Sigmoid colon (tissue), 7 donors: ENCODE measurements around the gene C19orf67. TPM values are rescaled to one million over a fixed set of nuclear protein-coding genes. Genes with fewer than 3 reads are reported as not detected.
A peak's percentile ranks its signal among the peaks of the same experiment; 100 is the strongest.

ENCODE experiments used
- DNase-seq: peaks from one replicate; pipeline ENCODE4 v3.0.0-alpha.2; 2019
- H3K27ac ChIP-seq, 4 donors: fragments of 200-600 bp; sonication (generic); one replicate each; pipeline ENCODE4 v1.5.1; 2016 to 2019; ENCODE audit warnings: mild to moderate bottlenecking in 1 of 4
- H3K27me3 ChIP-seq, 3 donors: fragments of 200-600 bp; sonication (generic); one replicate each; pipeline ENCODE4 v1.5.1; 2019; ENCODE audit warnings: mild to moderate bottlenecking in 1 of 3
- H3K36me3 ChIP-seq, 4 donors: fragments of 200-600 bp; sonication (generic); one replicate each; pipeline ENCODE4 v1.5.1; 2016 to 2019
- H3K4me1 ChIP-seq, 4 donors: fragments of 200-600 bp; sonication (generic); one replicate each; pipeline ENCODE4 v1.5.1; 2017 to 2019
- H3K4me3 ChIP-seq, 4 donors: fragments of 200-600 bp; sonication (generic); one replicate each; pipeline ENCODE4 v1.5.1; 2017 to 2019; ENCODE audit warnings: mild to moderate bottlenecking in 2 of 4, moderate library complexity in 1 of 4
- H3K9me3 ChIP-seq, 4 donors: fragments of 200-600 bp in 3 of 4; sonication (generic) in 3 of 4; one replicate each; pipeline versions ENCODE4 v1.5.1 to v1.6.1; 2013 to 2019
- CTCF ChIP-seq, 4 experiments: fragments of 450-650 bp in 3 of 4; fragments of 200-600 bp in 1 of 4; IDR thresholded peaks; one replicate each; pipeline ENCODE4 v1.5.1; 2016 to 2019; ENCODE audit warnings: antibody characterized with exemption in 4 of 4, mild to moderate bottlenecking in 3 of 4, moderate library complexity in 2 of 4
- EP300 ChIP-seq, 4 donors: sonication (generic); formaldehyde crosslinking; IDR thresholded peaks; one replicate each; pipeline ENCODE4 v1.6.1; 2017; ENCODE audit warnings: antibody characterized with exemption in 4 of 4
- POLR2A ChIP-seq, 2 donors: fragments of 450-650 bp; IDR thresholded peaks; one replicate each; pipeline ENCODE4 v1.6.1; 2016; ENCODE audit warnings: antibody characterized with exemption in 2 of 2, mild to moderate bottlenecking in 2 of 2, moderate library complexity in 2 of 2
- POLR2AphosphoS5 ChIP-seq, 4 donors: sonication (generic); formaldehyde crosslinking; IDR thresholded peaks; one replicate each; pipeline ENCODE4 v1.6.1; 2017; ENCODE audit warnings: antibody characterized with exemption in 4 of 4
- WGBS, 2 donors: extraction: QIAGEN DNeasy Blood & Tissue Kit; methylation state at CpG; one replicate each; pipeline ENCODE4 v1.1.7; 2013; 5-methylcytosine and 5-hydroxymethylcytosine counted together
- intact Hi-C: fragments of 100-400 bp; cut with DNase I; formaldehyde crosslinking; loops from one replicate; pipeline ENCODE4 v1.15.1; 2023
- polyA plus RNA-seq, 3 donors: library from polyadenylated mRNA; stranded (reverse); fragments of 200-250 nt; gene quantifications; one replicate each; pipeline ENCODE4 v1.2.3, GENCODE V29; 2013
- total RNA-seq, 4 donors: library from RNA; depleted of rRNA; stranded (reverse); fragments of >200 nt; gene quantifications; one replicate each; pipeline ENCODE4 v1.1.0, GENCODE V29; 2016
- donor health status: healthy with polysubstance abuse.
- donor health status: Bipolar disorder and iron deficiency.
- donor health status: healthy.

Gene C19orf67
- total and polyA plus RNA-seq, 7 donors = 0.06 TPM; not detected in 6

GRCh38 chr19:14088634-14089411, 3.2 kb upstream of the C19orf67 start:
- Histone ChIP-seq H3K9me3 (peaks cover 4 to 6% (median 5%) of the 10 kb centered on the region in 4 donors), H3K4me3 (peak overlapping the region; percentile 29 to 84 (median 72)), H3K36me3 (peaks cover 0 to 17% (median 12%) of the 10 kb centered on the region in 4 donors), H3K27ac (peak overlapping the region; percentile 49 to 98 (median 92)), H3K4me1 (peaks cover 0 to 20% (median 17%) of the 10 kb centered on the region in 4 donors), H3K27me3 (no peaks in the 10 kb centered on the region)
- WGBS, 2 donors = 87 to 91% methylated on average over 30 of the region's 30 CpGs
- intact Hi-C loops = loop anchor here (10.0 kb wide), 1 partner anchor 294 kb away; the partner anchor contains the start of gene ZSWIM4
- TF ChIP-seq POLR2AphosphoS5 (IDR thresholded peaks at IDR 0.05) = no peak
- TF ChIP-seq POLR2A (IDR thresholded peaks at IDR 0.05) = no peak
- TF ChIP-seq EP300 (IDR thresholded peaks at IDR 0.05) = no peak
- no peak for TF ChIP-seq CTCF (IDR thresholded peaks at IDR 0.05)
- no peak for DNase-seq

GRCh38 chr19:14086098-14086497, 515 bp upstream of the C19orf67 start:
- 76 to 78% methylated on average over 5 of the region's 5 CpGs for WGBS, 2 donors
- DNase-seq = no peak
- Histone ChIP-seq H3K4me1 (peaks cover 0 to 21% (median 19%) of the 10 kb centered on the region in 4 donors), H3K27me3 (no peaks in the 10 kb centered on the region), H3K27ac (no peak overlapping the region), H3K9me3 (no peaks in the 10 kb centered on the region), H3K36me3 (peaks cover 0 to 17% (median 12%) of the 10 kb centered on the region in 4 donors), H3K4me3 (no peak overlapping the region)
- intact Hi-C loops = loop anchor here (10.0 kb wide), 1 partner anchor 291 kb away; the partner anchor contains the start of gene ZSWIM4
- TF ChIP-seq POLR2AphosphoS5 (IDR thresholded peaks at IDR 0.05) (no peak), CTCF (IDR thresholded peaks at IDR 0.05) (no peak), POLR2A (IDR thresholded peaks at IDR 0.05) (no peak), EP300 (IDR thresholded peaks at IDR 0.05) (no peak)

- H3K4me1 ChIP-seq = peaks cover 0 to 22% (median 19%) of the 10 kb centered on the region in 4 donors
- H3K9me3 ChIP-seq = no peaks in the 10 kb centered on the region
- DNase-seq = no peak
- H3K27me3 ChIP-seq = no peaks in the 10 kb centered on the region
- peak overlapping the region in 2 of 4 donors; percentile 86 to 95 for H3K27ac ChIP-seq
- 22 to 67% methylated on average over 1 of the region's 1 CpG for WGBS, 2 donors
- intact Hi-C loops = loop anchor here (10.0 kb wide), 1 partner anchor 288 kb away; the partner anchor contains the start of gene ZSWIM4
- H3K4me3 ChIP-seq = no peak overlapping the region
- TF ChIP-seq CTCF (IDR thresholded peaks at IDR 0.05) = no peak
- TF ChIP-seq POLR2A (IDR thresholded peaks at IDR 0.05) = no peak
- TF ChIP-seq EP300 (IDR thresholded peaks at IDR 0.05) = no peak
- TF ChIP-seq POLR2AphosphoS5 (IDR thresholded peaks at IDR 0.05) = no peak
- peaks cover 0 to 3% (median under 1%) of the 10 kb centered on the region in 4 donors for H3K36me3 ChIP-seq
These were observed 3.0 kb downstream of the C19orf67 start for GRCh38 chr19:14082675-14082960.

GRCh38 chr19:14081797-14082674, 3.5 kb downstream of the C19orf67 start:
- peak; percentile 80 for DNase-seq
- peaks cover 0 to 22% (median 19%) of the 10 kb centered on the region in 4 donors for H3K4me1 ChIP-seq

More at GRCh38 chr19:14081797-14082674, 3.5 kb downstream of the C19orf67 start:
- H3K9me3 ChIP-seq = no peaks in the 10 kb centered on the region
- intact Hi-C loops = loop anchor here (10.0 kb wide), 1 partner anchor 287 kb away; the partner anchor contains the start of gene ZSWIM4
- no peaks in the 10 kb centered on the region for H3K27me3 ChIP-seq
- WGBS, 2 donors = 7 to 21% methylated on average over 24 of the region's 24 CpGs
- H3K36me3 ChIP-seq = no peaks in the 10 kb centered on the region
- peak overlapping the region; percentile 86 to 95 (median 90) for H3K27ac ChIP-seq
- H3K4me3 ChIP-seq = peak overlapping the region; percentile 64 to 88 (median 76)
- TF ChIP-seq CTCF (IDR thresholded peaks at IDR 0.05) (peak in 1 of 4 experiments; percentile 14), EP300 (IDR thresholded peaks at IDR 0.05) (no peak)
